Skeletal muscle satellite cell (primary cell): ENCODE data around the gene PISD.

ENCODE experiments used
- H3K27me3 ChIP-seq: 2 replicates; pipeline ENCODE4 v1.7.0; 2013; ENCODE audit warnings: low read length; ENCODE audit not compliant: control insufficient read depth, insufficient read depth
- H3K36me3 ChIP-seq: 2 replicates; pipeline ENCODE4 v1.7.0; 2013; ENCODE audit warnings: mild to moderate bottlenecking, control low read depth, low read length; ENCODE audit not compliant: insufficient read depth
- H3K4me1 ChIP-seq: 2 replicates; pipeline ENCODE4 v1.7.0; 2013; ENCODE audit warnings: low read length; ENCODE audit not compliant: control insufficient read depth, insufficient read depth
- H3K4me2 ChIP-seq: 2 replicates; pipeline ENCODE4 v1.7.0; 2013; ENCODE audit warnings: mild to moderate bottlenecking, low read length
- H3K4me3 ChIP-seq: 2 replicates; pipeline ENCODE4 v1.7.0; 2013; ENCODE audit warnings: low read length
- H3K9ac ChIP-seq: 2 replicates; pipeline ENCODE4 v1.7.0; 2013; ENCODE audit warnings: mild to moderate bottlenecking, low read depth, low read length, moderate library complexity
- H3K9me3 ChIP-seq: replicated peaks from 2 replicates; pipeline ENCODE4 v1.7.0; 2013; ENCODE audit warnings: mild to moderate bottlenecking, control low read depth, low read length

The PISD gene

DNA sequence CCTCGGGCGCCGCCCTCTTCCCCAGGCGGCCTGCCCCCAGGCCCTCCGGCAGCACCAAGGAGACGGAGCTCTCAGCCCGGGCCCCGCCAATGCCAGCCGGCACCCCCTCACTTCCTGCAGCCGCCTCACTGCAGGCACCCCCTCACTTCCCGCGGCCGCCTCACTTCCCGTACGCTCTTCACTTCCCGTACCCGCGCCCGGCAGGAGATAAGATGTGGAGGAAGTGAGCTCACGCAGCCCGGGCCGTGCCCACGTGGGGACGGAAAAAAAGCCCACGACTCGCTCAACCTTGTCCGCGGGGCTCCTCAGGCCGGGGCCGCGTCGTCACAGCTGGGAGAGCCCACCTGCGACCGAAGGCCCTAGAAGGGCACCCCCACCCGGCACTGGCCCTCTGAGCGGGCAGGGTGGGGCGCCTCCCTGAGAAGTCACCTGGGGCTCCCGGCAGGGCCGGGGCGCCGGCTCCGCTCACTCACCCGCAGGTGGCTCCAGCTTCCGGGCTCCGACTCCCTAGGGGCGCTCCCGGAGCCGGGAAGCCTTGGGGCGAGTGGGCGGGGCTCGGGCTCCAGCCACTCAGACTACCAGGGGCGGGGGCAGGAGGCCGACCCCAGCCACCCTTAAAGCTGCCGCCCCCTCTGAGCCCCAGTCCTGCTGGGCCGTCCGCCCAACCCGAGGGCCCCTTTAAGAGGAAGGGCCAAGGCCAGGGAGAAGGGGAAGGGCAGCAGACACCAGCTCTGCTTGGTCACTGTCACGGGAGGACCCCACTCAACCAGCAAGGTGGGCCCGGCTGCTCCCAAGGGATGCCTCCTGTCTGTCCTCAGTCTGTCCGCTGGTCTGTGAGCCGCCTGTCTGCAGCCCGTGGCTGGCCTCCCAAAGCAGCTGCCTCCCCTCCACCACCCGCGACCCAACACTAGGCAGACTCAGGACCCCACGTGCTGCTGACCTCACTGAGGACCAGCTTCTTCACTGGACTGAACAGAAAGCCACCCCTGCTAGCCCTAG lies 31.4 kb downstream of the PISD start:
- no peaks in the 10 kb centered on the region for H3K27me3 ChIP-seq
- no peaks in the 10 kb centered on the region for H3K9me3 ChIP-seq
- peaks cover 42% of the 10 kb centered on the region for H3K4me1 ChIP-seq
- peak overlapping the region; percentile 94 for H3K4me2 ChIP-seq
- H3K9ac ChIP-seq, result peak overlapping the region; percentile 96
- peak overlapping the region; percentile 92 for H3K4me3 ChIP-seq
- peaks cover 25% of the 10 kb centered on the region for H3K36me3 ChIP-seq

- Histone ChIP-seq H3K4me1 (peaks cover 42% of the 10 kb centered on the region), H3K9me3 (no peaks in the 10 kb centered on the region), H3K4me2 (peak overlapping the region; percentile 94), H3K9ac (peak overlapping the region; percentile 96), H3K4me3 (peak overlapping the region; percentile 92), H3K36me3 (peaks cover 34% of the 10 kb centered on the region), H3K27me3 (no peaks in the 10 kb centered on the region)
These were observed 32.3 kb downstream of the PISD start for GRCh38 chr22:31629741-31630184.

DNA sequence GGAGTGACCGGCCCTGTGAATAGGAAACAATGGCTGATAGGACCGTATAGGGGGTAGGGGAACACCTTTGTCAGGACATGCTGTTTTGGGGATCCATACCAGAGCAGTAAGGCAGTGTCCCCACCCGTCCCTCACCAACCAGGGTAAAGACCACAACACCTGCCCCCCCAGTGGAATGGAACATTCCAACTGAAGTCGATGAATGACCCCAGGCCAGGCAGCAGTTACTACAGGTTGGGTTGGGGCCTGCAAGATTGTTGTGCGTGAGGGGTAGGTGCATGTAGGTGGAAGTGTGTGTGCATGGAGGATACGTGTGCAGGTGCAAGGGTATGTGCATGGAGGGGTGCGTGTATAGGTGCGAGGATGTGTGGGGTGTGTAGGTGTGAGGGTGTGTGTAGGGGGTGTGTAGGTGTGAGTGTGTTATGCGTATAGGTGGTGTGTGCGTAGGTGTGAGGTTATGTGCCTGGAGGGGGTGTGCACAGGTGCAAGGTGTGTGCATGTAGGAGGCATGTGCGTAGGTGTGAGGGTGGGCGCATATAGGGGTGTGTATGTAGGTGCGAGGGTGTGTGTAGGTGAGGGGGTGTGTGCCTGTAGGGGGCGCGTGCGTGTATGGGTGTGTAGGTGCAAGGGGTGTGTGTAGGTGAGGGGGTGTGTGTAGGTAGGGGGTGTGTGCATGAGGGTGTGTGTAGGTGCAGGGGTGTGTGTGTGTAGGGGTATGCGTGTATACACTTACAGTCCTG lies 32.9 kb downstream of the PISD start:
- Histone ChIP-seq H3K4me1 (peaks cover 42% of the 10 kb centered on the region), H3K9ac (peak overlapping the region; percentile 96), H3K4me3 (peak overlapping the region; percentile 92)

GRCh38 chr22:31628362-31628761 lies 33.7 kb downstream of the PISD start:
- Histone ChIP-seq H3K4me2 (peak overlapping the region; percentile 34), H3K36me3 (peaks cover 48% of the 10 kb centered on the region), H3K4me3 (no peak overlapping the region), H3K9me3 (no peaks in the 10 kb centered on the region), H3K9ac (no peak overlapping the region), H3K27me3 (no peaks in the 10 kb centered on the region), H3K4me1 (peaks cover 42% of the 10 kb centered on the region)

More for the DNA sequence above, 32.9 kb downstream of the PISD start:
- no peaks in the 10 kb centered on the region for H3K9me3 ChIP-seq
- H3K27me3 ChIP-seq, result no peaks in the 10 kb centered on the region
- peaks cover 40% of the 10 kb centered on the region for H3K36me3 ChIP-seq
- peak overlapping the region; percentile 94 for H3K4me2 ChIP-seq

GRCh38 chr22:31627223-31627731 lies 34.7 kb downstream of the PISD start:
- H3K27me3 ChIP-seq, result no peaks in the 10 kb centered on the region
- H3K4me3 ChIP-seq, result no peak overlapping the region
- no peaks in the 10 kb centered on the region for H3K9me3 ChIP-seq
- peaks cover 59% of the 10 kb centered on the region for H3K36me3 ChIP-seq
- no peak overlapping the region for H3K9ac ChIP-seq
- peak overlapping the region; percentile 31 for H3K4me2 ChIP-seq
- peaks cover 42% of the 10 kb centered on the region for H3K4me1 ChIP-seq

DNA sequence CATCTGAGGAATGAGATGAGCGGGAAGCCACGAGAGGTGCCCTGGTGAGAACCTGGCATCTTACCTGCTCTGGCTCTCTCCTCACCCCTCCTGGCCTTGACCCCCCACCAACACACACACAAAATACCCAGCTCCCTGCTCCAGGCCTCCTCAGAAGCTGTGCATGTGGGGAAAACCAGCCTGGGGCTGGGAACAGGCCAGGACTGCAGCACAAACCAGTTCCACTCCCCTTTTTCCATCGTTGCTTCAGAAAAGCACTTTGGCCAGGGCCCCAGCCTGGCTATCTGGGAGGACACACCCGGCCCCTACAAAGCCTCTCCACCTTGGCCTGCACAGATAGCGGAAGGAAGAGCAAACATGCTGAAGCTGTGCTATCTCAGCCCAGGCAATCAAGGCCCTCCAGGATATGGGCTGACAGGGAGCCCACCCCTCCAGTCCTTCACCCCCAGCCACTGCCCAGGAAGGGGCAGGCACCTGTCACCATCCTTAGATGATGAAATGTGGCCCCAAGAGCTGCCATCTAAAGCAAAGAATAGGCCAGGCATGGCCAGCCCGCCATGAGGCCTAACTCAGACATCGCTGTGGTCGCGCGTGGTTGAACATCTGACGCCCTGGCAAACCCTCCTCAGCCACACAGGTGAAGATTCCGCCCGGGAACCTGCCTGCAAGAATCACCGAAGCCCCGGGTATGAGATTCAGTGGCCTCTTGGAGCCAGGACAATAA lies 35.4 kb downstream of the PISD start:
- Histone ChIP-seq H3K4me1 (peaks cover 41% of the 10 kb centered on the region), H3K9me3 (no peaks in the 10 kb centered on the region), H3K4me2 (peak overlapping the region; percentile 31), H3K27me3 (no peaks in the 10 kb centered on the region), H3K4me3 (no peak overlapping the region), H3K36me3 (peaks cover 66% of the 10 kb centered on the region), H3K9ac (no peak overlapping the region)

- no peak overlapping the region for H3K9ac ChIP-seq
- H3K27me3 ChIP-seq, result no peaks in the 10 kb centered on the region
- H3K9me3 ChIP-seq, result no peaks in the 10 kb centered on the region
- H3K36me3 ChIP-seq, result peaks cover 73% of the 10 kb centered on the region
- peak overlapping the region; percentile 9 for H3K4me2 ChIP-seq
- H3K4me3 ChIP-seq, result no peak overlapping the region
- H3K4me1 ChIP-seq, result peaks cover 34% of the 10 kb centered on the region
These were observed 36.2 kb downstream of the PISD start for GRCh38 chr22:31625661-31626426.

DNA sequence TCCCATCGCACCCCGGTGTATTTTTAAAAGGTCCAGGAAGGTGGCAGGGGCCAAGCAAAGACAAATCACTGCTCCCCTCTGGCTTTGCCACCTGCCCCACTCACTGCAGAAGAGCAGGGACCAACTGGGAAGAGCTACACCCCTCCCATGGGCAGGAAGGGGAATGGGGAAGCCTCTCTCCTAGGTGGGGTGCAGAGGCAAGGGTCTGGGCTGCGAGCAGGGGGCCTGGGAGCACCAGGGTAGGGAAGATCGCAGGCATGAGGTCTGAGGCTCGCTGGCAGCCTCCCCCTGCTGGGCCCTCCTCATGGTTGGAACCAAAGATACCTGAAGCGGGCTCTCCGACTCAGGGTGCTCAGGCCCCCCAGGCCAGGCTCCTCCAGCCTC lies 36.8 kb downstream of the PISD start:
- H3K4me1 ChIP-seq, result peaks cover 32% of the 10 kb centered on the region
- no peak overlapping the region for H3K9ac ChIP-seq
- H3K36me3 ChIP-seq, result peaks cover 79% of the 10 kb centered on the region
- no peaks in the 10 kb centered on the region for H3K27me3 ChIP-seq
- H3K4me2 ChIP-seq, result no peak overlapping the region
- no peaks in the 10 kb centered on the region for H3K9me3 ChIP-seq
- H3K4me3 ChIP-seq, result no peak overlapping the region

- Histone ChIP-seq H3K36me3 (peaks cover 88% of the 10 kb centered on the region), H3K4me2 (no peak overlapping the region), H3K9me3 (no peaks in the 10 kb centered on the region), H3K4me3 (no peak overlapping the region), H3K9ac (no peak overlapping the region), H3K4me1 (peaks cover 21% of the 10 kb centered on the region), H3K27me3 (no peaks in the 10 kb centered on the region)
These were observed 38.3 kb downstream of the PISD start for GRCh38 chr22:31623592-31624304.

GRCh38 chr22:31622980-31623379 lies 39.0 kb downstream of the PISD start:
- Histone ChIP-seq H3K36me3 (peaks cover 88% of the 10 kb centered on the region), H3K27me3 (no peaks in the 10 kb centered on the region), H3K4me1 (peaks cover 14% of the 10 kb centered on the region), H3K4me3 (no peak overlapping the region), H3K9me3 (no peaks in the 10 kb centered on the region), H3K4me2 (no peak overlapping the region), H3K9ac (no peak overlapping the region)
